ENCODE data around the gene USF3.

The USF3 gene

DNA sequence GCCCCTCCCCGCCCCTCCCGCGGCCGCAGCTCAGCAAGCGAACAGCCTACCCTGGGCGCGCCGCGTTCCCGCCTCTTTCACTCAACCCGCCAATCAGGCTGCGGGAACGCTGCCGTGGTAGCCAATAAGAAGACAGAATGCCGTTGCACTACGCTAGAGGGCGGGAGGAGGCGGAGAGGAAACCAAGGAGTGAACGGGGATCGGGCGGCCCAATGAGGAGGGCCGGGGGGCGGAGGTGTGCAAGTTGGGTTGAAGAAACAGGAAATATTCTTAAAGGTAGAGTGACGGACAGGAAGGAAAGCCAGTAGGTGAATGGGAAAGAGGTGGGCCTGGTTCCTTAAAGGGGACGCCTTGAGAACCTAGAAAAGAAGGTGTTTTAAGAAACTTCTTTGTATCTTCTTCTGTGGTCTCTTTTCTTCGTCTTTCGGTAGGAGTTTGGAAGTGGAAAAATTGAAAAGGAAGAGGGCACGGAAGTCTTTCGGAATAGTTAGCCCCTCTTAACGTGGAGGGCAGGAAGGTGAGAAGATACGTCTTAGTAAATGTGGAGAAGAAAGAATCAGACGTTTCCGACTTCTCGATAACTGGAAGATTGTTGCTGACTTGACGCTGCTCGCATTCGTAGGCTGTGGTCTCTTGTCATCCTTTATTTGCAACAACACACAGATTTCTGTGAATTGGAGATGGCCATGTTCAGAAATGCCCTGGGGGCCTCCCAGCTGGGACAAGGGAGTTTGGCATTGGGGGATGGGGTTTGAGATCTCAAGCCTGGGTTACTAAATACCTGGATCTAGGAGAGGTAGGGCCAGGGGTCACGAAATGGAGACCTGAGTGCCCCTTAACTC is 437 bp upstream of the USF3 start:
- peak; percentile 94 for DNase-seq

DNA sequence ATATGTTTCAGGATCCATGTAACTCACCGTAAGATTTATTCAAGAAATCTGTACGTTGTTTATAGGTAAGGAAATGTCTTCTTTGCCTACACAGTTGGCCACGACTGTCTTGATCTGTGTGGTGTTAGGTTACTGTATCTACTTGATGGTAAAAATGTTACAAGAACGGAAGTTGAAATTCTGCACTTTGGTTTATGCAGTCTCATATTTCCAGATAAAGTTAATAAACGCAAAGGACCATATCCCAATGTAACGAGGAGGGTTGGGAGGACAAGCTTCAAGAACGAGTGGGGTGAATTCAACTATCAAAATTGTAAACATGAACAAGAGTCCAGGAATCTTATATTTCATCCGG is 1.0 kb downstream of the USF3 start:
- peak; percentile 11 for DNase-seq

DNA sequence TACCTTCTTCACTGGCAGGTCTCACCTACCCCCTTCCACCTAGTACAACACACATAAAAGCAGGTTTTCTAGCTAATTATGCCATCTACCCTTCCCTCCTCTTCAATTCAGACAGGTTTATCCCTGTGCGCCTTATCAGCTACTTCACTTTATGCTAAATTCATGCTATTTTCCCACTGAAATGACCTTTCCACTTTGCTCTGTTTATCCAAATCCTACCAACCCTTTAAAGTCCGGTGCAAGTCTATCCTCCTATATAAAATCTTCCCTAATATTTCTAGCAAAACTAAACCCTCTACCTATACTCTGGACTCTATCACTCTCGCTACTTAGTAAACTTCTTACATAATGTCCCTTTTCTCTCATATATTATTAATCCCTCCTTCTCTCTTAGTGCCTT is 6.0 kb downstream of the USF3 start:
- DNase-seq, result no peak

DNA sequence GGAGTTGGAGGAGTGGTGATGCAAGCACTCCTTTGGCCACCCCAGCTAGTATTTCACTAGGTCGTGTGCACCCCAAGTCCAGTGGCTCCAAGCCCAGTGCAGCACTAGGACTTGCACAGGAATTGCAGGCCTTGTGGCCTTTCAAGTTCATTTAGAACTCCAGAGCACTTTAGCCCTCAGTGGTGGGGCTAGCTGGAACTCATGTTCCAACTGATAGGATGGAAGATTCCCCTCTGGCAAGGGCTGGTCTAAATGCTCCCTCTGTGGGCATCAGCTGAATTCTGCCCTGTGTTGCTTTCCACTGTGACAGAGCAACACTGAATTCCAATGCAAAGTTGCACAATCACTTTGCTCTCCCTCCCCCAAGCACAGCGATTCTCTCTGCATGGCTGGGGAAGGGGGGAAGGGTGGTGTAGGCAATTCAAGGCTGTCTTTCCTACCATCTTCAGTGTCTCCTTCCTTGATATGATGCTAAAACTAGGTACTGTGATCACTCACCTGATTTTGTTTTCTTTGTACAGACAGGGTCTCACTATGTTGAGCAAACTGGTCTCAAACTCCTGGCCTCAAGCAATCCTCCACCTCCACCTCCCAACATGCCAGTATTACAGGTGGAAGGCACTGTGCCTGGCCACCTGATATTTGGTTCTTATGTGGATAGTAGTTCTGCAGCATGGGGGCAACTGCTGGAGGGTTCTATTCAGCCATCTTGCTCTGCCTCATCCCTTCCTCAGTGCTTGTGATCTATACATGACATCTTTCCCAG is 10.3 kb downstream of the USF3 start:
- no peak for DNase-seq

DNA sequence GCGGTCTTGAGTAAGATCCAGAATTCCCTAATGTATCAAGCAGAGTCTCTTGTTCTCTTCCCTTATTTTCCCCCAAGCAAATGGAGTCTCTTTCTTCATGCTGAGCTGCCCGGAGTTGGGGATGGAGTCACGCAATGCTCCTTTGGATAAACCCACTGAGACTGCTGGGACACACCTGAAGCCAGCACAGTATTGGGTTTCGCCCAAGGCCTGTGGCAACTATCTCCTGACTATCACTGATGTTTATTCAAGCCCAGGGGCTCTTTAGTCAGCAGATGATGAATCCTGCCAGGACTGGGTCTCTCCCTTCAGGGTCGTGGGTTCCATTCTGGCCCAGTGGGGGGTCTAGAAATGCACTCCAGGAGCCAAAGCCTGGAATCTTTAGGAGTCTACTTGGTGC is 11.3 kb downstream of the USF3 start:
- no peak for DNase-seq

DNA sequence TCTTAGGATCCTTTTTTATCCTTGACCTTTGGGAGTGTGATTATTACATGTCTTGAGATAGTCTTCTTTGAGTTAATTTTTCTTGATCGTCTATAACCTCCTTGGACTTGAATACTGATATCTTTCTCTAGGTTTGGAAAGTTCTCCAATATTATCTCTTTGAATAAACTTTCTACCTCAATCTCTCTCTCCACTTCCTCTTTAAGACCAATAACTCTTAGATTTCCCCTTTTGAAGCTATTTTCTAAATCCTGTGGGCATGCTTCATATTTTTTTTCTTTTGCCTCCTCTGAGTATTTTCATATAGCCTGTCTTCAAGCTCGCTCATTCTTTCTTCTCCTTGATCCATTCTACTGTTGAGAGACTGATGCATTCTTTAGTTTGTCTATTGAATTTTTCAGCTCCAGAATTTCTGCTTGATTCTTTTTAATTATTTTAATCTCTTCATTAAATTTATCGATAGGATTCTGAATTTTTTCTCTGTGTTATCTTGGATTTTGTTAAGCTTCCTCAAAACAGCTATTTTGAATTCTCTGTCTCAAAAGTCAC is 12.1 kb downstream of the USF3 start:
- no peak for DNase-seq

DNA sequence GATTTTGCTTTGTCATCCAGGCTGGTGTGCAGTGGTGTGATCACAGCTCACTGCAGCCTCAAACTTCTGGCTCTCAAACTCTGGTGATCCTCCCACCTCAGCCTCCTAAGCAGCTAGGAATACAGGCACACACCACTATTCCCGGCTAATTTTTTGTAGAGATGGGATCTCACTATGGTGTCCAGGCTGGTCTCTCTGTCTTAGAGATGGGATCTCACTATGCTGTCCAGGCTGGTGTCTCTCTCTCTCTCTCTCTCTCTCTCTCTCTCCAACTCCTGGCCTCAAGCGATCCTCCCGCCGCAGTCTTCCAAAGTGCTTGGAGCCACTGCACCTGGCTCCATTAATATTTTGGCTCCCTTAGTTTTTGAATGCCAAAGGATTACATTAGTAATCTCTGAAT is 17.7 kb downstream of the USF3 start:
- no peak for DNase-seq

DNA sequence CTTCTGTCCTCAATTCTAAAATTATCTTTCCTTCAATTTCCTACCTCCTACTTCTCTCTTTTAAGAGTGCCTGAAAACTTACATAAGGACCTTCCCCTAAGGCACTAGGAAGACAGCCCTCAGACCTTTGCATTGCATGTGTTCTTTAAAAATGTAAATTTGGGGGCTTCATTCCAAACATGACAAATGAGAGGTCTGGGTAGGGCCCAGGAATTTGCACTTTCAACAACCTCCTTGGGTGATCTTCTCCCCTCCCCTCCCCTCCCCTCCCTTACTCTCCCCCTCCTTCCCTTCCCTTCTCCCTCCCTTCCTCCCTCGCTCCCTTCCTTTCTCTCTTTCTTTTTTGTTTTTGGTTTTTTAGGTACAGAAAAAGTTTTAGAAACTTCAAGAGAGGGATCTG is 18.7 kb downstream of the USF3 start:
- DNase-seq, result no peak

DNA sequence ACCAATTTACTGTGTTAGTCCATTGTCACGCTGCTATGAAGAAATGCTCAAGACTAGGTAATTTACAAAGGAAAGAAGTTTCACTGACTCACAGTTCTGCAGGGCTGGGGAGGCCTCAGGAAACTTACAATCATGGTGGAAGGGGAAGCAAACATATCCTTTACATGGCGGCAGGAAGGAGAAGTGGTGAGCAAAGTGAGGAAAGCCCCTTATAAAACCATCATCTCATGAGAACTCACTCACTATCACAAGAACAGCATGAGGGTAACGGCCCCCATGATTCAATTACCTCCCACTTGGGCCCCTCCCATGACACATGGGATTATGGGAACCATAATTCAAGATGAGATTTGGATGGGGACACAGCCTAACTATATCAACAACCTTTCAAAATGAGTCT is 20.2 kb downstream of the USF3 start:
- no peak for DNase-seq

DNA sequence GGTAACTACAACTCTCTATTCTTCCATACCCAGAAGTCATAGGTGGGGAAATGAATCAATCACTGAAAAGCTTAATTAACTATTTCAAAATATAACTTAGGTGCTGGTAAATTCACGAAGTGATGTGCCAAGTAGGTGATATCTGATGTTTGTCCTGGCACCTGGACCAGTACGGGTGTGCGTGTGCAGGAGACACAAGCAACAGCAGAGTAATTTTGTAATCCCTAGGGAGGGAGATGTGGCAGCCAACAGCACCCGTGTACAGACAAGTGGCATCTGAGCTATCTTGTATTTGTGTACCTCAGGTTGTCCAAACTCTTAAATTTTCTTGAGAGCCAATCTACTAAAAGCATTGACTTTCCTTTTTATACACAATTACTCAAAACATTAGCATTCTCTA is 22.8 kb downstream of the USF3 start:
- DNase-seq, result no peak

DNA sequence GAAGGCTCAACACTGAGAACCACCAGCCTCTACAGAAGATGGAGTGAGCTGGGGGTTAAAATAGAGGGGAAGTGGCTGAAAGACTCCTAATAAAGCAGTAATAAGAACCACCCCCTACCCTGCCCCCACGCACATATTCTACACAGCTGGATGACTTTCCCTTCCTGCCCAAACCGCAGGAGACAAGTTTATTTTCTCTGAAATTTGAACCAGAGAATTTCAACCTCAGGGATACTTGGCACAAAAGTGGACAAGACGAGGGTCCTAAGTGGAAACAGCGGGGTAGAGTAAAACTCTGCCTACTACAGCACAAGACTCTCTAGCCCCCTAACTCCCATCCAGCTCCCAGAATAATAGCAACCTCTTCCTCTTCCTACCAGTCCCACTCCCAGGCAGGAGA is 28.4 kb downstream of the USF3 start:
- DNase-seq, result no peak

DNA sequence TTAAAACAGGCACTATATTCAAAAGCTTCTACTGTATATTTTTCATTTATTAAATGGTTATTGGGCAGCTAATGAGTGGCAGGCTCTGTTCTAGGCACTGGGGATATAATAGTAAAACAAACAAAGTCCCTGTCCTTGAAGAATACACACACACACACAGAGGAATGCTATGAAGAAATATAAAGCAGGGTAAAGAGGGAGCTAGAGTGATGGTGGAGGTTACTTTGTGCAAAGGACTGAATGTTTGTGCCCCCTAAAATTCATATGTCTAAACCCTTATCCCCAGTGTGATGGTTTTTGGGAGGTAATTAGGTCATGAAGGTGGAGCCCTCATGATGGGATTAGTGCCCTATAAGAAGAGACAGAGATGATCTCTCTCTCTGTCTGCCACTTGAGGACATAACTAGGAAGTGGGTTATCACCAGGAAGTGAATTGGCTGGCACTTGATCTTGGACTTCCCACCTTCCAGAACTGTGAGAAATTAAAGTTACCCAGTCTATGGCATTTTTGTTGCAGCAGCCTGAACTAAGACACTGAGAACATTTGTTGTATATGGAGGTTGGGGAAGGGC is 31.8 kb downstream of the USF3 start:
- no peak for DNase-seq

DNA sequence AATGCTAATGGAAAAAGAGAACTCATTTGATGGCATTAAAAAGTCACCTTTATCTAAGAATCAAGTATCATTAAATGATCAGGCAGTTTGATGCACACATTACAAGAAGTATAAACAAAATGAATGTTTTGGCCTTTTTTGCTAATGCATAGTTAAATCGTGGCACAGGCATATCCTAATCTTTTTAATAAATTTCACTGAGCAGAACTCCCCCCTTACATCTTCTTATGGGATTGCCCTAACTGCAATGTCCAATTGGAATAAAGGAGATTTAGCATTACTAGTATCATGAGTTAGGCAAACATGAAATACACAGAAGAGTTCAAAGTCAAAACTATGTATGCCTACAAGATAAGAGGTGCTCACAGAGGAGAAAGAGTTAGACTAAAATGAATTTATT is 32.7 kb downstream of the USF3 start:
- DNase-seq, result no peak

DNA sequence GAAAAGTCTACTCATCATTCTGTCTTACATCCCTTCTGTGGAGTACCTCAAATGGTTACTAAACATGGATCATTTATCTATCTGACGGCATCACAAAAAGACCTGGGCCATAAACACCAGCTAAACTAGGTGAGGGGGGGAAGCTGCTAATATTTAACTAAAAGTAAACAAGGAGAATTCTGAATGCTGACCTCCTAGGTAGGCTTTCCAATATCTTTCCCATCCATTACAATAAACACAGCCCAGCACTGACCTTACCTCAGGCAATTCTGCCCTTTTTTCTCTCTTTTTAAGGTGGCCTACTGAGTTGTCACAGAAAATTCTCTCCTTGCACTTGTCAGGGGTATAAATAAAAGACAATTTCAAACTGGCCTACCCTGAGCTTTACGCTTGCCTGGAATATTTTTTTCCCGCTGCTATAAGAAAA is 33.1 kb downstream of the USF3 start:
- no peak for DNase-seq

DNA sequence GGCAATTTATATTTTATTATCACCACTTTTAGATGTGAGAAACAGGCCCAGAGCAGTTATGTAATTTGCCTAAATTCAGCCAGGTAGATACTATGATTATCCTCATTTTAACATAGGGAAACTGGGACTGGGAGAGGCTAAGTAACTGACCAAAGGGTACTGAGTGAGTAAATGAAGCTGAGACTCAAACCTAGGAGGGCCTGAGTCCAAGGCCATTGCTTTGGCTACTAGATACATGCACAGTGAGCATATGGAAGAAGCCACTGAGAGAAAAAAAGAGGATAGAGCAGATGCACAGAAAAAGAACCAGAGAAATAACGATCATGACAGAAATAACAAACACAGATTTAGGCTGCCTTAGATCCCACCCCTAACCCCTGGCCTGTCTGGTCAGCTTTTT is 33.6 kb downstream of the USF3 start:
- no peak for DNase-seq

DNA sequence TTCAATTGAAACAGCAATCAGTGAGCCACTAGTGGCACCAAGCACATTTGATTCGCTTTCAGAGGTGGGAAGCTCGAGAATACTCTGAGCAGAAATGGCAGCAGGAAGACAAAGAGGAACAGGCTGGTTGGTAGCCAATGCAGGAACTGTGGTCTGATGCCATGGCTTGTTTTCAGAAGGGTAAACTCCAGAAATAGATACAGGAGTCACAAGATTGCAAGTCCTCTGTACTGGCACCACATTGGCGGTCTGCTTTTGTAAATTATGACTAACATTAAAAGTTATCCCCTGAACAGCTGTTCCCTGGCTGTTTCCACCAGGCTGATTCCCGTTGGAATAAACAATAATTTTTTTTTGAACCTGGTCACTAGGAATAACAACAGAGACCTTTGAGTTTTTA is 35.5 kb downstream of the USF3 start:
- DNase-seq, result no peak

DNA sequence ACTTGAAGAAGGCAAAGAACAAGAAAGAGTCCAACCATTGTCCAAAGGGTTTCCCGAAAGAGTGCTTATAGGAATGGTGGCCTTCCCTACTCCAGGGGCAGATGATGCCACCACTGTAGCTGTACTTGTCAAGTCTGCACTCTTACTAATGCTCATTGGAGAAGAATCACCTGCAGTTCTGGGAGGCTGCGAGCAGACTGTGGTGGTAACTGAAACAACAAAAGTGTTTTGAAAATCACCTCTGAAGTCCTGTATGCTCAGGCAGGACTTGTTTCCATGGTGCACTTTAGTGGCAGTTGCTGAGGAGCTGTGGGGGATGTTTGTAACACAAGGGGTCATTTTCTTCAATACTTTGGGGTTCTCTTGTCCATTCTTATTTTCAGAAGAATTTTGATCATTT is 36.0 kb downstream of the USF3 start:
- no peak for DNase-seq

DNA sequence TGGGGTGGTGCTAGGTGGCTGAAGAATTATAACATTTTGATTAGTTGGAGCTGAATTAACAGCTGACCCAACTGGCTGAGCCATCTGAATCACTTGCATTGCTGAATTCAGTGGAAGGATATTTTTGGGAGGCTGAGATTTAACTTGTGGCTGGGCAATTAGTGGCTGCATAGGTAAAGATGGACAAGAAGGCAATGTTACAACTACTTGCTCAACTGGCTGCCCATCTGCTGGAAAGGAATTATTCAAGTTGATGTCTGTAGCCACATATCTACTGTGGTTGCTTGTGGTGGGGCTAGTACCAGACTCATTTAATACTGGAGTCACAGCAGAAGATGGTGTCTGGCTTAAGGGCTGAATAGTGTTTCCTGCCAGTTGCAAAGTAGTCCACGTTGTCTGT is 36.4 kb downstream of the USF3 start:
- DNase-seq, result no peak

DNA sequence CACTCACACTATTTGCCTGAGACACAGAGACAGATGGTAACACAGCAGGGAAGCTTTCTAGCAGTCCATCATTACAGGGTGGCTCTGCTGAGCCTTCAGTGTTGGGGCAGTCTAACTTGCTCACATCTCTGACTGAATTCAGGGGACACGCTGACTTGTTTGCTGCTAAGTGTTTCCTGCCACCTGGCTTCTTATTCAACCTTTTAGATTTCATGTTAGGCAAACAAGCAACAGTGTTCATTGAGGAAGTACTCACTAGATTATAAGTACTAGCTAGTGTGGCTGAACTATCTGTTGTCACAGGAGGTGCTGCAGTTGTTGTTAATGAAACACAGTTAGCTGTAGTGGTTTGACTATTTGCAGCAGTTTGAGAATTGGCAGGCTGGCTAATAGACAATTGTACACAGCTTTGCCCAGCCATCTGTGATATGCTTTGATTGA is 37.3 kb downstream of the USF3 start:
- peak; percentile 52 for DNase-seq

DNA sequence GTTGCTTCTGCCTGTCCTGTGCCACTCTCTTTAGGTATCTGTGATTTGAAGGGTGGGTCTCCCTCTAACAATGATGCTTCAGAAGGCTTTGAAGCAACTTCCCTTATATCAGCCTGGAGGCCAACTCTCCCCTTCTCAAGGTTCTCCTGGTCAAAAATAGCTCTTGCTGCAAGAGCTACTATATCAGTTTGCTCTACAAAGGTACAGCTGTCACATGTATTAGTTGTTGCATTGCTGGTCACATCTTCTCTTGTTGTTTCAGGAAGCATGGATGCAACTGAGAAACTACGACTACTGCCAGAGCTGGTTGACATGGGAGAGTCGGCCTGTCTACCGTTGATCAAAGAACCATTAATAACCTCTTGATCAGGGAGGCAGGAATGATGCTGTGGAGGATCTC is 38.3 kb downstream of the USF3 start:
- DNase-seq, result no peak

DNA sequence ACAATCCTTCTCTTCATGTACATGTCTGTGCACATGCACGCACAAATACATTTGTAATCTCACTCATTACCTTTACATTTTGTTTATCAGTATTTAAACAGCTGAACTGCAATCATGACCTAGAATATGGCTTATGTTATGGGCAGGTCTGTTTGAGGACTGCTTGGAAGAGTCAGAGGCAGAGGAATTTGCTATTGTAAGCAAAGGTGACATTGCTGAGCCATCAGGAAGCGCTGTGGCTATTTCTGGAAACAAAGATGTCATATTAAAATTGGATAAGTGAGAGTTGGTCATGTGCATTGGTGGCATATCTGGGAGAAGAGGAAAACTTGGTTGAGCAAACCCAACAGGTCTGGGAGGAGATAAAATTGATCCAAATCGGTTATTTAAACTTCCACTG is 41.6 kb downstream of the USF3 start:
- no peak for DNase-seq

DNA sequence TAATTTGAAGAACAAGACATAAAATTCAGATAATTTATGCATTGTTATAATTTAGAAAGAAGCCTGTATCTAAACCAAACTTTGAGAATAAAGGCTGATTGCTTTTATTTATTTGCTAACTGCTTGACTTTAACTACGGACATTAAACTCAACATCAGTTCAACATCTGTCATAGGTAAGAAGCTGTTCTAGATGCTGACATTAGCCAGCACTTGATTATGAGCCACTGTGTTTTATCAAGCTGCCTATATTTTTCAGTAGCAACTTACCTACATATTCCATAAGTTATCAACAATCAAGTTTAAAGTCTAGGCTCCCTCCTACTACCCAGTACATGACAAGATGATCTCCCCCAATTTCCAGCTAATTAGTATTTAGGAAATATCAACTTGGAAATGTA is 42.1 kb downstream of the USF3 start:
- DNase-seq, result no peak

DNA sequence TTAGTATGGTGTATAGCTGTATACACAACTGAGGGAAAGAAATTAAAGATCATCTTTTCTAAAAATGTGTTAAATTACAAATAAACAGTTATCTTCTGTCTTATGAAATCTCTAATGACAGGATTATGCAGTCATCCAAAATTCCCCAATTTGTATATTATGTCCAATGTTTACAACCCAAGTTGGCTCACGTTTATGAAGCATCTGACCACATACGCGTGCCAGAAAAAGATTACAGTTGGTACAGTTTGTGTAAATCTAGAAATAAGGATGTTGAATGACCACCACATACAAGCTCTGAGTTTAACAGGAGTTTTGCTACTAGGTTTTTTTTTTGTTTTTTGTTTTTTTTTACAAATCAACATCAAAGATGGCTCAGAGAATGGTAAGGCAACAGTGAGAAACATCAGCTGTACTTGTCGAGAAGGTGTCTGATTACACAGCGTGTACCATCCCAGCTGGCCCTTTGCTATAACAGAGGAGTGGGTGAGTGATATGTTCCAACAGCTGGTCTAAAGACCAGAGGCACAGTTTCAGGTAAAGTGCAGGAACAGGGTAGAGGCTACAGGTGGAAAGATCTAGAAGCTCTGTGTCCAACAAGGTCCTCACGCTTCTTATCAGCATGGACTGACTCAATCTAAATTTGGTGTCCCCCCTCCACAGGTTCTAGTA is 47.1 kb downstream of the USF3 start:
- no peak for DNase-seq

Data from NCI-H510A treated with DMSO at 0.1 percent for 48 hours (cell line).